HepG2 (cell line): Measurements from ENCODE around the gene GCM1. TPM values are rescaled to one million over a fixed set of nuclear protein-coding genes. Genes with fewer than 3 reads are reported as not detected.

ENCODE experiments used
- ATF7-NPFF ChIP-seq: sonication (generic); formaldehyde crosslinking; IDR thresholded peaks from 2 replicates; pipeline ENCODE4 v1.8.1; 2023; ENCODE audit warnings: mild to moderate bottlenecking, low read depth, missing genetic modification reagents, moderate library complexity
- DR1 ChIP-seq: sonication (generic); formaldehyde crosslinking; IDR thresholded peaks from 2 replicates; pipeline ENCODE4 v1.8.0; 2021; ENCODE audit warnings: mild to moderate bottlenecking, missing genetic modification reagents, inconsistent platforms
- FOXA1 ChIP-seq, 2 experiments: fragments of 450-650 bp in 1 of 2; sonication (generic) in 1 of 2; formaldehyde crosslinking in 1 of 2; IDR thresholded peaks; 2 replicates each; pipeline versions ENCODE4 v1.4.0 to v1.6.1; 2016 to 2020; ENCODE audit warnings: missing genetic modification reagents in 1 of 2
- HNF4A ChIP-seq: sonication (generic); formaldehyde crosslinking; IDR thresholded peaks from 2 replicates; pipeline ENCODE4 v1.4.0; 2020; ENCODE audit warnings: missing genetic modification reagents
- HOXA3 ChIP-seq: sonication (generic); formaldehyde crosslinking; IDR thresholded peaks from 2 replicates; pipeline ENCODE4 v1.5.0; 2020; ENCODE audit warnings: missing genetic modification reagents
- JUND ChIP-seq: sonication (generic); formaldehyde crosslinking; IDR thresholded peaks from 2 replicates; pipeline ENCODE4 v1.8.0; 2022; ENCODE audit warnings: mild to moderate bottlenecking, missing genetic modification reagents
- NFKB2 ChIP-seq: sonication (generic); formaldehyde crosslinking; IDR thresholded peaks from 2 replicates; pipeline ENCODE4 v1.4.0; 2020; ENCODE audit warnings: missing genetic modification reagents, borderline replicate concordance
- NFYB ChIP-seq: sonication (generic); formaldehyde crosslinking; IDR thresholded peaks from 2 replicates; pipeline ENCODE4 v1.4.0; 2020; ENCODE audit warnings: missing genetic modification reagents
- PHF21A ChIP-seq: sonication (generic); formaldehyde crosslinking; IDR thresholded peaks from 2 replicates; pipeline ENCODE4 v1.5.0; 2020; ENCODE audit warnings: mild to moderate bottlenecking, missing genetic modification reagents
- PTBP1 ChIP-seq: fragments of 200-400 bp; formaldehyde crosslinking; IDR thresholded peaks from 2 replicates; pipeline ENCODE4 v1.6.1; 2018; ENCODE audit warnings: low read length, low read depth; ENCODE audit not compliant: poor library complexity, severe bottlenecking
- ZFP90 ChIP-seq: sonication (generic); formaldehyde crosslinking; IDR thresholded peaks from 2 replicates; pipeline ENCODE4 v1.8.0; 2022; ENCODE audit warnings: missing genetic modification reagents, mild to moderate bottlenecking, inconsistent platforms, borderline replicate concordance
- ZNF337 ChIP-seq: sonication (generic); formaldehyde crosslinking; IDR thresholded peaks from 2 replicates; pipeline ENCODE4 v1.5.1; 2020; ENCODE audit warnings: missing genetic modification reagents, low read depth, mild to moderate bottlenecking, borderline replicate concordance
- ZNF432 ChIP-seq: sonication (generic); formaldehyde crosslinking; IDR thresholded peaks from 2 replicates; pipeline ENCODE4 v1.5.0; 2020; ENCODE audit warnings: missing genetic modification reagents, mild to moderate bottlenecking, borderline replicate concordance
- ZNF460 ChIP-seq: sonication (generic); formaldehyde crosslinking; IDR thresholded peaks from 2 replicates; pipeline ENCODE4 v1.5.1; 2020; ENCODE audit warnings: missing genetic modification reagents, mild to moderate bottlenecking, borderline replicate concordance
- ZNF782 ChIP-seq: sonication (generic); formaldehyde crosslinking; IDR thresholded peaks from 2 replicates; pipeline ENCODE4 v1.4.0; 2020; ENCODE audit warnings: missing genetic modification reagents, mild to moderate bottlenecking, borderline replicate concordance
- polyA plus RNA-seq, 8 experiments: library from polyadenylated mRNA; depleted of rRNA in 3 of 8; stranded (reverse) in 7 of 8; unstranded in 1 of 8; fragments of >200 nt; fragmentation: Illumina TruSeq in 4 of 8; extraction: Trizol in 4 of 8; gene quantifications; 2 replicates each; pipeline versions ENCODE4 v1.2.1 to v1.2.3, GENCODE V29; 2011 to 2016; ENCODE audit warnings: low read depth in 4 of 8, missing spikeins in 1 of 8, mixed read lengths in 1 of 8; ENCODE audit not compliant: insufficient read depth in 1 of 8
- total RNA-seq, 5 experiments: library from RNA; depleted of rRNA; stranded (reverse); fragments of >200 nt; fragmentation: Illumina TruSeq; extraction: Trizol; gene quantifications; 2 replicates each; pipeline ENCODE4 v1.2.3, GENCODE V29; 2016; ENCODE audit warnings: low read depth in 1 of 5
- TF ChIP-seq, protein P1 (sequence below): sonication (generic); formaldehyde crosslinking; IDR thresholded peaks from 2 replicates; pipeline ENCODE4 v1.4.0; 2020; ENCODE audit warnings: missing genetic modification reagents
- TF ChIP-seq, protein P2 (sequence below): sonication (generic); formaldehyde crosslinking; conservative IDR thresholded peaks from 2 replicates; pipeline ENCODE4 v1.4.0; 2020; ENCODE audit warnings: missing genetic modification reagents
- TF ChIP-seq, protein P3 (sequence below): sonication (generic); formaldehyde crosslinking; IDR thresholded peaks from 2 replicates; pipeline ENCODE4 v1.4.0; 2020; ENCODE audit warnings: missing genetic modification reagents
- TF ChIP-seq, protein P4 (sequence below): sonication (generic); formaldehyde crosslinking; IDR thresholded peaks from 2 replicates; pipeline ENCODE4 v1.5.0; 2020; ENCODE audit warnings: missing genetic modification reagents, mild to moderate bottlenecking, borderline replicate concordance

The GCM1 gene
- total and polyA plus RNA-seq, 2 of the 13 experiments (the other 11 are each of a cell fraction or from before 2014, with no cell fraction given): 0.04 to 0.13 TPM

DNA sequence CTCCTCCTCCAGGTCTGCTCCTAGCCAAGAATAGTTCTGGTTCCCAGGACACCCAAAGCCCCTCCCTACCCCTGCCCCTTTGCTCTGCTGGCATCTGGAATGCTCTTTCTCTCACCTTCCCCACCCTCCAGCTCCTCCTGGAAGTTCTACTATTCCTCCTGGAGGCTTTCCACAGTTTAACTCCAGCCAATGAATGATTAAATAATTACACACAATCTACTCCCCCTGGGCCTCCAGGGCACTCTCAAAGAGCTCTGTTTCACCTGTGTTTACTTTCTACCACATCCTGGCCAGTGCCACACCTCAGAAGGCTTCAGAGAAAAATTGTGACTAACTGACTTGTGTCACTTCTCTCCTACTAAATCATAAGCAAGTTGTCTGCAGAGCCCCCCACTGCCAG is 36.2 kb downstream of the GCM1 start (continued):
- TF ChIP-seq, protein P1, sequence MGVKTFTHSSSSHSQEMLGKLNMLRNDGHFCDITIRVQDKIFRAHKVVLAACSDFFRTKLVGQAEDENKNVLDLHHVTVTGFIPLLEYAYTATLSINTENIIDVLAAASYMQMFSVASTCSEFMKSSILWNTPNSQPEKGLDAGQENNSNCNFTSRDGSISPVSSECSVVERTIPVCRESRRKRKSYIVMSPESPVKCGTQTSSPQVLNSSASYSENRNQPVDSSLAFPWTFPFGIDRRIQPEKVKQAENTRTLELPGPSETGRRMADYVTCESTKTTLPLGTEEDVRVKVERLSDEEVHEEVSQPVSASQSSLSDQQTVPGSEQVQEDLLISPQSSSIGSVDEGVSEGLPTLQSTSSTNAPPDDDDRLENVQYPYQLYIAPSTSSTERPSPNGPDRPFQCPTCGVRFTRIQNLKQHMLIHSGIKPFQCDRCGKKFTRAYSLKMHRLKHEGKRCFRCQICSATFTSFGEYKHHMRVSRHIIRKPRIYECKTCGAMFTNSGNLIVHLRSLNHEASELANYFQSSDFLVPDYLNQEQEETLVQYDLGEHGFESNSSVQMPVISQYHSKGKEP (CRISPR knock-in tag): no peak
- TF ChIP-seq HNF4A (CRISPR knock-in tag) (no peak), PTBP1 (no peak), PHF21A (CRISPR knock-in tag) (peak; percentile 36; the same call in 1 of the 2 replicates), ZNF782 (no peak), ATF7-NPFF (CRISPR knock-in tag) (no peak), ZNF337 (CRISPR knock-in tag) (no peak), ZFP90 (CRISPR knock-in tag) (no peak), NFYB (no peak), HOXA3 (CRISPR knock-in tag) (no peak), ZNF460 (CRISPR knock-in tag) (no peak), ZNF432 (CRISPR knock-in tag) (no peak), JUND (CRISPR knock-in tag) (no peak), FOXA1 (IDR thresholded peaks at IDR 0.05) (no peak), FOXA1 (CRISPR knock-in tag; IDR thresholded peaks at IDR 0.05) (peak; percentile 85), DR1 (no peak), NFKB2 (CRISPR knock-in tag) (no peak)
- TF ChIP-seq, protein P2, sequence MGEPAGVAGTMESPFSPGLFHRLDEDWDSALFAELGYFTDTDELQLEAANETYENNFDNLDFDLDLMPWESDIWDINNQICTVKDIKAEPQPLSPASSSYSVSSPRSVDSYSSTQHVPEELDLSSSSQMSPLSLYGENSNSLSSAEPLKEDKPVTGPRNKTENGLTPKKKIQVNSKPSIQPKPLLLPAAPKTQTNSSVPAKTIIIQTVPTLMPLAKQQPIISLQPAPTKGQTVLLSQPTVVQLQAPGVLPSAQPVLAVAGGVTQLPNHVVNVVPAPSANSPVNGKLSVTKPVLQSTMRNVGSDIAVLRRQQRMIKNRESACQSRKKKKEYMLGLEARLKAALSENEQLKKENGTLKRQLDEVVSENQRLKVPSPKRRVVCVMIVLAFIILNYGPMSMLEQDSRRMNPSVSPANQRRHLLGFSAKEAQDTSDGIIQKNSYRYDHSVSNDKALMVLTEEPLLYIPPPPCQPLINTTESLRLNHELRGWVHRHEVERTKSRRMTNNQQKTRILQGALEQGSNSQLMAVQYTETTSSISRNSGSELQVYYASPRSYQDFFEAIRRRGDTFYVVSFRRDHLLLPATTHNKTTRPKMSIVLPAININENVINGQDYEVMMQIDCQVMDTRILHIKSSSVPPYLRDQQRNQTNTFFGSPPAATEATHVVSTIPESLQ (CRISPR knock-in tag): no peak
- TF ChIP-seq, protein P3, sequence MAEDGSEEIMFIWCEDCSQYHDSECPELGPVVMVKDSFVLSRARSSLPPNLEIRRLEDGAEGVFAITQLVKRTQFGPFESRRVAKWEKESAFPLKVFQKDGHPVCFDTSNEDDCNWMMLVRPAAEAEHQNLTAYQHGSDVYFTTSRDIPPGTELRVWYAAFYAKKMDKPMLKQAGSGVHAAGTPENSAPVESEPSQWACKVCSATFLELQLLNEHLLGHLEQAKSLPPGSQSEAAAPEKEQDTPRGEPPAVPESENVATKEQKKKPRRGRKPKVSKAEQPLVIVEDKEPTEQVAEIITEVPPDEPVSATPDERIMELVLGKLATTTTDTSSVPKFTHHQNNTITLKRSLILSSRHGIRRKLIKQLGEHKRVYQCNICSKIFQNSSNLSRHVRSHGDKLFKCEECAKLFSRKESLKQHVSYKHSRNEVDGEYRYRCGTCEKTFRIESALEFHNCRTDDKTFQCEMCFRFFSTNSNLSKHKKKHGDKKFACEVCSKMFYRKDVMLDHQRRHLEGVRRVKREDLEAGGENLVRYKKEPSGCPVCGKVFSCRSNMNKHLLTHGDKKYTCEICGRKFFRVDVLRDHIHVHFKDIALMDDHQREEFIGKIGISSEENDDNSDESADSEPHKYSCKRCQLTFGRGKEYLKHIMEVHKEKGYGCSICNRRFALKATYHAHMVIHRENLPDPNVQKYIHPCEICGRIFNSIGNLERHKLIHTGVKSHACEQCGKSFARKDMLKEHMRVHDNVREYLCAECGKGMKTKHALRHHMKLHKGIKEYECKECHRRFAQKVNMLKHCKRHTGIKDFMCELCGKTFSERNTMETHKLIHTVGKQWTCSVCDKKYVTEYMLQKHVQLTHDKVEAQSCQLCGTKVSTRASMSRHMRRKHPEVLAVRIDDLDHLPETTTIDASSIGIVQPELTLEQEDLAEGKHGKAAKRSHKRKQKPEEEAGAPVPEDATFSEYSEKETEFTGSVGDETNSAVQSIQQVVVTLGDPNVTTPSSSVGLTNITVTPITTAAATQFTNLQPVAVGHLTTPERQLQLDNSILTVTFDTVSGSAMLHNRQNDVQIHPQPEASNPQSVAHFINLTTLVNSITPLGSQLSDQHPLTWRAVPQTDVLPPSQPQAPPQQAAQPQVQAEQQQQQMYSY (CRISPR knock-in tag): peak; percentile 94
- TF ChIP-seq, protein P4, sequence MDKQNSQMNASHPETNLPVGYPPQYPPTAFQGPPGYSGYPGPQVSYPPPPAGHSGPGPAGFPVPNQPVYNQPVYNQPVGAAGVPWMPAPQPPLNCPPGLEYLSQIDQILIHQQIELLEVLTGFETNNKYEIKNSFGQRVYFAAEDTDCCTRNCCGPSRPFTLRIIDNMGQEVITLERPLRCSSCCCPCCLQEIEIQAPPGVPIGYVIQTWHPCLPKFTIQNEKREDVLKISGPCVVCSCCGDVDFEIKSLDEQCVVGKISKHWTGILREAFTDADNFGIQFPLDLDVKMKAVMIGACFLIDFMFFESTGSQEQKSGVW (CRISPR knock-in tag): no peak
